Ovary (tissue), 9 donors: ENCODE measurements around the gene MAP4K2. TPM values are rescaled to one million over a fixed set of nuclear protein-coding genes. Genes with fewer than 3 reads are reported as not detected.

ENCODE experiments used
- DNase-seq, 5 donors: peaks; one replicate each; pipeline ENCODE4 v3.0.0-alpha.2; 2019 to 2020
- H3K27ac ChIP-seq, 2 donors: fragments of 200-600 bp; one replicate each; pipeline versions ENCODE4 v1.5.1 to v1.8.0; 2019 to 2022
- H3K27me3 ChIP-seq: fragments of 200-600 bp; one replicate; pipeline ENCODE4 v1.8.0; 2022
- H3K36me3 ChIP-seq: fragments of 200-600 bp; sonication (generic); one replicate; pipeline ENCODE4 v1.5.1; 2019
- H3K4me1 ChIP-seq: one replicate; pipeline ENCODE4 v1.8.1; 2013; ENCODE audit warnings: mild to moderate bottlenecking, moderate library complexity; ENCODE audit not compliant: insufficient read depth
- H3K4me3 ChIP-seq: fragments of 200-600 bp; sonication (generic); one replicate; pipeline ENCODE4 v1.5.1; 2017
- H3K9me3 ChIP-seq, 2 donors: fragments of 200-600 bp in 1 of 2; sonication (generic) in 1 of 2; one replicate each; pipeline versions ENCODE4 v1.5.1 to v1.8.1; 2013 to 2019; ENCODE audit warnings: mild to moderate bottlenecking in 1 of 2, moderate library complexity in 1 of 2
- CTCF ChIP-seq, 3 donors: fragments of 450-650 bp in 2 of 3; fragments of 200-600 bp in 1 of 3; IDR thresholded peaks; one replicate each; pipeline versions ENCODE4 v1.5.1 to v1.8.0; 2016 to 2022; ENCODE audit warnings: antibody characterized with exemption in 3 of 3, mild to moderate bottlenecking in 1 of 3
- EP300 ChIP-seq: sonication (generic); formaldehyde crosslinking; IDR thresholded peaks from one replicate; pipeline ENCODE4 v1.6.1; 2017; ENCODE audit warnings: antibody characterized with exemption
- POLR2A ChIP-seq: fragments of 450-650 bp; IDR thresholded peaks from one replicate; pipeline ENCODE4 v1.6.1; 2017; ENCODE audit warnings: antibody characterized with exemption, mild to moderate bottlenecking, moderate library complexity
- WGBS, 3 donors: extraction: QIAGEN DNeasy Blood & Tissue Kit in 1 of 3; methylation state at CpG; one replicate each; pipeline versions ENCODE4 v1.1.5 to v1.1.7; 2013 to 2017; 5-methylcytosine and 5-hydroxymethylcytosine counted together
- intact Hi-C, 4 donors: fragments of 100-400 bp; cut with DNase I; formaldehyde crosslinking; loops; one replicate each; pipeline versions ENCODE4 v1.11.0 to v1.15.1; 2022 to 2023
- polyA plus RNA-seq, 2 donors: library from polyadenylated mRNA; stranded (reverse); fragments of 200-250 nt in 1 of 2; fragments of 350-450 nt in 1 of 2; fragmentation: Illumina TruSeq in 1 of 2; extraction: RNeasy Lipid Tissue Mini Kit (QIAGEN cat#74804) in 1 of 2; gene quantifications; one replicate each; pipeline ENCODE4 v1.2.3, GENCODE V29; 2013 to 2014
- total RNA-seq, 7 donors: library from RNA; depleted of rRNA in 2 of 7; stranded (reverse); fragments of >200 nt in 2 of 7; fragmentation: NEBNext Ultra II Directional in 3 of 7; extraction: Animal tissue kit (Norgen Biotek cat#: 25700) in 3 of 7; gene quantifications; one replicate each; pipeline versions ENCODE4 v1.1.0 to v1.2.4, GENCODE V29; 2016 to 2023
- donor health status: DM: no; HTN: no; CAD: no; lungs with moderate emphysema.
- donor health status: DM: no; HTN: no; CAD: no.
- donor health status: Bipolar disorder and iron deficiency.
- donor health status: DM: yes; HTN: yes; CAD: no.
- donor health status: DM: no; HTN: no; CAD: no.
- donor health status: DM: yes; HTN: yes; CAD: no.

MAP4K2 gene
- total and polyA plus RNA-seq, 9 donors = 2.3 to 15.5 (median 11.4) TPM

- Histone ChIP-seq H3K4me1 (peaks cover 6% of the 10 kb centered on the region), H3K27me3 (no peaks in the 10 kb centered on the region), H3K36me3 (no peaks in the 10 kb centered on the region), H3K9me3 (no peaks in the 10 kb centered on the region), H3K4me3 (no peak overlapping the region), H3K27ac (no peak overlapping the region)
- 76 to 85% (median 81%) methylated on average over 6 of the region's 6 CpGs for WGBS, 3 donors
- no peak for DNase-seq
- TF ChIP-seq POLR2A (no peak), EP300 (no peak), CTCF (IDR thresholded peaks at IDR 0.05) (no peak)
- intact Hi-C loops = loop anchor here (5.0 to 10.0 kb wide), 4 partner anchors 162 to 280 kb away; partner anchors contain the start of genes ARL2 (in 3 of the 4), FAU (in 1 of the 4), MRPL49 (in 1 of the 4) and TM7SF2 (in 1 of the 4)
Observed at GRCh38 chr11:64842366-64842759, 39.3 kb upstream of the MAP4K2 start.

GRCh38 chr11:64841592-64842365 lies 38.8 kb upstream of the MAP4K2 start:
- intact Hi-C loops = loop anchor here (5.0 to 10.0 kb wide), 4 partner anchors 163 to 281 kb away; partner anchors contain the start of genes ARL2 (in 3 of the 4), FAU (in 1 of the 4), MRPL49 (in 1 of the 4) and TM7SF2 (in 1 of the 4)
- 87 to 91% (median 89%) methylated on average over 13 to 15 of the region's 15 CpGs for WGBS, 3 donors

GRCh38 chr11:64839887-64840782 lies 37.1 kb upstream of the MAP4K2 start:
- WGBS, 3 donors = 85 to 87% (median 86%) methylated on average over 21 to 24 of the region's 24 CpGs

More at GRCh38 chr11:64841592-64842365, 38.8 kb upstream of the MAP4K2 start:
- no peaks in the 10 kb centered on the region for H3K9me3 ChIP-seq
- no peak for DNase-seq
- no peak for TF ChIP-seq POLR2A
- TF ChIP-seq CTCF (IDR thresholded peaks at IDR 0.05) = no peak
- TF ChIP-seq EP300 = no peak
- no peak overlapping the region for H3K27ac ChIP-seq
- H3K4me1 ChIP-seq = peaks cover 5% of the 10 kb centered on the region
- H3K4me3 ChIP-seq = no peak overlapping the region
- no peaks in the 10 kb centered on the region for H3K27me3 ChIP-seq
- no peaks in the 10 kb centered on the region for H3K36me3 ChIP-seq

More at GRCh38 chr11:64839887-64840782, 37.1 kb upstream of the MAP4K2 start:
- no peaks in the 10 kb centered on the region for H3K36me3 ChIP-seq
- peaks cover 4% of the 10 kb centered on the region for H3K4me1 ChIP-seq
- intact Hi-C loops = loop anchor here (5.0 to 10.0 kb wide), 4 partner anchors 165 to 282 kb away; partner anchors contain the start of genes ARL2 (in 3 of the 4), FAU (in 1 of the 4), MRPL49 (in 1 of the 4) and TM7SF2 (in 1 of the 4)
- no peaks in the 10 kb centered on the region for H3K9me3 ChIP-seq
- DNase-seq = no peak
- H3K4me3 ChIP-seq = no peak overlapping the region
- H3K27ac ChIP-seq = no peak overlapping the region
- no peak for TF ChIP-seq EP300
- TF ChIP-seq CTCF (IDR thresholded peaks at IDR 0.05) = no peak
- TF ChIP-seq POLR2A = no peak
- H3K27me3 ChIP-seq = no peaks in the 10 kb centered on the region
